GM23338 (cell line): ENCODE measurements around the gene ZNF778. TPM values are rescaled to one million over a fixed set of nuclear protein-coding genes. Genes with fewer than 3 reads are reported as not detected.

ENCODE experiments used
- ATAC-seq: fragments of 200-7000 bp; cut with Tn5 transposase; 3 replicates; pipeline ENCODE4 v1.9.1; 2020
- DNase-seq: peaks from one replicate; pipeline ENCODE4 v3.0.0-alpha.2; 2015; ENCODE audit warnings: low spot score
- H2AFZ ChIP-seq: fragments of 200-600 bp; sonication (generic); 2 replicates; pipeline ENCODE4 v1.8.0; 2016; ENCODE audit warnings: antibody characterized with exemption, mild to moderate bottlenecking, moderate library complexity
- H3F3A ChIP-seq: fragments of 200-600 bp; sonication (generic); replicated peaks from 2 replicates; pipeline ENCODE4 v1.8.0; 2017; ENCODE audit warnings: antibody characterized with exemption, mixed run types, low read depth
- H3K27ac ChIP-seq: fragments of 200-600 bp; sonication (generic); 2 replicates; pipeline ENCODE4 v1.6.1; 2016; ENCODE audit warnings: low read depth
- H3K27me3 ChIP-seq: fragments of 200-600 bp; sonication (generic); 2 replicates; pipeline ENCODE4 v1.8.0; 2016; ENCODE audit warnings: mild to moderate bottlenecking, mixed run types, moderate library complexity; ENCODE audit not compliant: insufficient read depth
- H3K36me3 ChIP-seq: fragments of 200-600 bp; sonication (generic); 2 replicates; pipeline ENCODE4 v1.8.0; 2016; ENCODE audit warnings: mild to moderate bottlenecking; ENCODE audit not compliant: insufficient read depth
- H3K4me1 ChIP-seq: fragments of 200-600 bp; sonication (generic); 2 replicates; pipeline ENCODE4 v1.8.0; 2016; ENCODE audit warnings: mild to moderate bottlenecking, moderate library complexity; ENCODE audit not compliant: insufficient read depth
- H3K4me2 ChIP-seq: fragments of 200-600 bp; sonication (generic); 2 replicates; pipeline ENCODE4 v1.7.1; 2017; ENCODE audit warnings: mixed run types
- H3K4me3 ChIP-seq: fragments of 200-600 bp; sonication (generic); 2 replicates; pipeline ENCODE4 v1.6.1; 2016; ENCODE audit warnings: mixed run types
- H3K79me2 ChIP-seq: fragments of 200-600 bp; sonication (generic); replicated peaks from 2 replicates; pipeline ENCODE4 v1.8.0; 2017; ENCODE audit warnings: mild to moderate bottlenecking; ENCODE audit not compliant: insufficient read depth
- H3K9me2 ChIP-seq: fragments of 200-600 bp; sonication (generic); 2 replicates; pipeline ENCODE4 v1.8.0; 2017; ENCODE audit not compliant: insufficient read depth
- H4K20me1 ChIP-seq: fragments of 200-600 bp; sonication (generic); replicated peaks from 2 replicates; pipeline ENCODE4 v1.8.0; 2017; ENCODE audit warnings: mild to moderate bottlenecking; ENCODE audit not compliant: insufficient read depth
- H3K27ac Mint-ChIP-seq: 2 replicates; pipeline ENCODE4 v1.8.0; 2020; ENCODE audit warnings: inconsistent platforms, mild to moderate bottlenecking, moderate library complexity, mixed read lengths
- H3K27me3 Mint-ChIP-seq: 3 replicates; pipeline ENCODE4 v1.8.0; 2022; ENCODE audit warnings: low read depth, mild to moderate bottlenecking, moderate library complexity, mixed read lengths, inconsistent platforms; ENCODE audit not compliant: insufficient read depth, poor library complexity
- H3K36me3 Mint-ChIP-seq: 3 replicates; pipeline ENCODE4 v1.8.0; 2021; ENCODE audit warnings: low read depth, mild to moderate bottlenecking, inconsistent platforms, moderate library complexity, mixed read lengths
- H3K4me1 Mint-ChIP-seq: 3 replicates; pipeline ENCODE4 v1.8.0; 2020; ENCODE audit warnings: mild to moderate bottlenecking, inconsistent platforms, mixed read lengths
- H3K4me3 Mint-ChIP-seq: 3 replicates; pipeline ENCODE4 v1.8.0; 2021; ENCODE audit warnings: moderate library complexity, mild to moderate bottlenecking, inconsistent platforms, mixed read lengths
- H3K9me3 Mint-ChIP-seq: 3 replicates; pipeline ENCODE4 v1.8.0; 2020; ENCODE audit warnings: moderate library complexity, mild to moderate bottlenecking, inconsistent platforms, mixed read lengths
- EZH2 ChIP-seq: fragments of 200-600 bp; sonication (generic); IDR thresholded peaks from one replicate; pipeline ENCODE4 v1.8.0; 2017; ENCODE audit warnings: antibody characterized with exemption, mild to moderate bottlenecking, low read depth; ENCODE audit not compliant: unreplicated experiment
- EZH2phosphoT487 ChIP-seq: fragments of 200-600 bp; sonication (generic); IDR thresholded peaks from one replicate; pipeline ENCODE4 v1.8.1; 2018; ENCODE audit warnings: antibody characterized with exemption; ENCODE audit not compliant: unreplicated experiment
- JUNB ChIP-seq: IDR thresholded peaks from one replicate; pipeline ENCODE4 v1.6.1; 2016; ENCODE audit warnings: antibody characterized with exemption; ENCODE audit not compliant: unreplicated experiment
- NANOG ChIP-seq: IDR thresholded peaks from 2 replicates; pipeline ENCODE4 v1.6.1; 2016; ENCODE audit warnings: antibody characterized with exemption, borderline replicate concordance
- POLR2AphosphoS5 ChIP-seq: IDR thresholded peaks from 2 replicates; pipeline ENCODE4 v1.6.1; 2016; ENCODE audit warnings: antibody characterized with exemption, low read depth
- REST ChIP-seq: IDR thresholded peaks from one replicate; pipeline ENCODE4 v1.6.1; 2018; ENCODE audit warnings: antibody characterized with exemption; ENCODE audit not compliant: unreplicated experiment
- STAT1 ChIP-seq: IDR thresholded peaks from one replicate; pipeline ENCODE4 v1.6.1; 2016; ENCODE audit warnings: antibody characterized with exemption; ENCODE audit not compliant: unreplicated experiment
- ZNF114 ChIP-seq: fragments of 250-450 bp; sonication (Bioruptor Pico); IDR thresholded peaks from 2 replicates; pipeline ENCODE4 v1.5.0; 2020; ENCODE audit warnings: mild to moderate bottlenecking, moderate library complexity
- ZNF331 ChIP-seq: fragments of 250-450 bp; sonication (Bioruptor Pico); IDR thresholded peaks from 2 replicates; pipeline ENCODE4 v1.5.0; 2020; ENCODE audit warnings: low read depth, mild to moderate bottlenecking, moderate library complexity
- polyA plus RNA-seq: library from polyadenylated mRNA; unstranded; fragments of >200 nt; fragmentation: Nextera tagmentation; extraction: Ambion mirVana; gene quantifications from 2 replicates; pipeline ENCODE4 v1.2.1, GENCODE V29; 2016
- total RNA-seq: library from RNA; depleted of rRNA; stranded (reverse); fragments of >200 nt; shearing (Covaris generic); gene quantifications from 2 replicates; pipeline ENCODE4 v1.2.3, GENCODE V29; 2014
- TF ChIP-seq, protein P1 (sequence below): IDR thresholded peaks from 2 replicates; pipeline ENCODE4 v1.6.1; 2016; ENCODE audit warnings: antibody characterized with exemption

The ZNF778 gene
- total and polyA plus RNA-seq, 2 experiments from 2014 or later, result 7.9 to 43.4 TPM

- H3K27ac Mint-ChIP-seq, result no peak overlapping the region
- H3F3A ChIP-seq, result no peaks in the 10 kb centered on the region
- DNase-seq (no peak), ATAC-seq (no peak)
- H3K4me3 Mint-ChIP-seq, result no peak overlapping the region
- no peaks in the 10 kb centered on the region for H3K9me3 Mint-ChIP-seq
- no peaks in the 10 kb centered on the region for H4K20me1 ChIP-seq
- no peaks in the 10 kb centered on the region for H3K9me2 ChIP-seq
- no peak overlapping the region for H2AFZ ChIP-seq
- H3K4me1 Mint-ChIP-seq, result no peaks in the 10 kb centered on the region
- no peaks in the 10 kb centered on the region for H3K36me3 ChIP-seq
- H3K79me2 ChIP-seq, result no peaks in the 10 kb centered on the region
- TF ChIP-seq POLR2AphosphoS5 (no peak), REST (no peak), JUNB (no peak), STAT1 (no peak), ZNF114 (CRISPR knock-in tag) (no peak), EZH2 (no peak), ZNF331 (CRISPR knock-in tag) (no peak), EZH2phosphoT487 (no peak), NANOG (no peak)
- TF ChIP-seq, protein P1, sequence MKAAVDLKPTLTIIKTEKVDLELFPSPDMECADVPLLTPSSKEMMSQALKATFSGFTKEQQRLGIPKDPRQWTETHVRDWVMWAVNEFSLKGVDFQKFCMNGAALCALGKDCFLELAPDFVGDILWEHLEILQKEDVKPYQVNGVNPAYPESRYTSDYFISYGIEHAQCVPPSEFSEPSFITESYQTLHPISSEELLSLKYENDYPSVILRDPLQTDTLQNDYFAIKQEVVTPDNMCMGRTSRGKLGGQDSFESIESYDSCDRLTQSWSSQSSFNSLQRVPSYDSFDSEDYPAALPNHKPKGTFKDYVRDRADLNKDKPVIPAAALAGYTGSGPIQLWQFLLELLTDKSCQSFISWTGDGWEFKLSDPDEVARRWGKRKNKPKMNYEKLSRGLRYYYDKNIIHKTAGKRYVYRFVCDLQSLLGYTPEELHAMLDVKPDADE, result no peak
- H3K36me3 Mint-ChIP-seq, result no peaks in the 10 kb centered on the region
- no peak overlapping the region for H3K4me3 ChIP-seq
- H3K27me3 ChIP-seq, result no peaks in the 10 kb centered on the region
- no peak overlapping the region for H3K27ac ChIP-seq
- no peaks in the 10 kb centered on the region for H3K4me1 ChIP-seq
- no peak overlapping the region for H3K4me2 ChIP-seq
- H3K27me3 Mint-ChIP-seq, result peaks cover 3% of the 10 kb centered on the region
Observed at GRCh38 chr16:89210904-89211515, 6.5 kb upstream of the ZNF778 start.
